OCI-LY1 (cell line): ENCODE measurements around the gene ZNF648.
"Not testable (repeated sequence)": the region's sequence is repeated elsewhere in the genome, so short reads cannot be mapped to it uniquely, and the experiment has no call there.

Source experiments
- H2AFZ ChIP-seq: fragments of 200-600 bp; sonication (generic), shearing (Covaris generic); 2 replicates; pipeline ENCODE4 v1.6.0; 2014; ENCODE audit warnings: antibody characterized with exemption, mild to moderate bottlenecking, low read length
- H3F3A ChIP-seq: fragments of 200-600 bp; sonication (generic), shearing (Covaris generic); 2 replicates; pipeline ENCODE4 v1.6.0; 2014; ENCODE audit warnings: mild to moderate bottlenecking, antibody characterized with exemption, low read length, moderate library complexity; ENCODE audit not compliant: insufficient read depth
- H3K27ac ChIP-seq: fragments of 200-600 bp; sonication (generic); 2 replicates; pipeline ENCODE4 v1.5.1; 2014; ENCODE audit warnings: low read length, mixed run types, mild to moderate bottlenecking, low read depth; ENCODE audit not compliant: poor library complexity, severe bottlenecking
- H3K27me3 ChIP-seq: fragments of 200-600 bp; sonication (generic); 2 replicates; pipeline ENCODE4 v1.6.0; 2014; ENCODE audit warnings: antibody characterized with exemption, mild to moderate bottlenecking, low read length, moderate library complexity; ENCODE audit not compliant: insufficient read depth
- H3K36me3 ChIP-seq: fragments of 200-600 bp; sonication (generic); 2 replicates; pipeline ENCODE4 v1.6.1; 2014; ENCODE audit warnings: mild to moderate bottlenecking, antibody characterized with exemption, low read length, moderate library complexity, mixed read lengths; ENCODE audit not compliant: insufficient read depth
- H3K4me1 ChIP-seq: fragments of 200-600 bp; sonication (generic); 2 replicates; pipeline ENCODE4 v1.5.1; 2014; ENCODE audit warnings: mild to moderate bottlenecking, low read length, moderate library complexity; ENCODE audit not compliant: insufficient read depth, severe bottlenecking
- H3K4me2 ChIP-seq: fragments of 200-600 bp; sonication (generic), shearing (Covaris generic); 2 replicates; pipeline ENCODE4 v1.6.1; 2014; ENCODE audit warnings: low read length
- H3K4me3 ChIP-seq: fragments of 200-600 bp; sonication (generic); 2 replicates; pipeline ENCODE4 v1.5.1; 2014; ENCODE audit warnings: low read length, low read depth, mild to moderate bottlenecking, mixed read lengths; ENCODE audit not compliant: poor library complexity, severe bottlenecking
- H3K79me2 ChIP-seq: fragments of 200-600 bp; shearing (Covaris generic); 2 replicates; pipeline ENCODE4 v1.6.1; 2016; ENCODE audit warnings: mixed run types, low read length, mixed read lengths; ENCODE audit not compliant: insufficient read depth
- H3K9ac ChIP-seq: fragments of 200-600 bp; sonication (generic), shearing (Covaris generic); 2 replicates; pipeline ENCODE4 v1.6.1; 2014; ENCODE audit warnings: mild to moderate bottlenecking, low read length, mixed read lengths
- H3K9me2 ChIP-seq: fragments of 200-600 bp; sonication (generic), shearing (Covaris generic); 2 replicates; pipeline ENCODE4 v1.6.1; 2014; ENCODE audit warnings: low read depth, mild to moderate bottlenecking, low read length, mixed read lengths
- H3K9me3 ChIP-seq: fragments of 200-600 bp; shearing (Covaris generic); 2 replicates; pipeline ENCODE4 v1.6.1; 2014; ENCODE audit warnings: low read length, mixed read lengths
- H4K20me1 ChIP-seq: fragments of 200-600 bp; sonication (generic), shearing (Covaris generic); 2 replicates; pipeline ENCODE4 v1.6.0; 2016; ENCODE audit warnings: mild to moderate bottlenecking, low read length; ENCODE audit not compliant: insufficient read depth
- EZH2 ChIP-seq: fragments of 200-600 bp; sonication (generic), shearing (Covaris generic); IDR thresholded peaks from 2 replicates; pipeline ENCODE4 v1.8.0; 2017; ENCODE audit warnings: borderline replicate concordance, mixed run types, mild to moderate bottlenecking, antibody characterized with exemption, low read length, moderate library complexity, mixed read lengths
- TF ChIP-seq, protein P1 (sequence below): fragments of 200-600 bp; sonication (generic), shearing (Covaris generic); IDR thresholded peaks from 2 replicates; pipeline ENCODE4 v1.5.1; 2017; ENCODE audit warnings: mild to moderate bottlenecking, antibody characterized with exemption, low read length, moderate library complexity, mixed read lengths

ZNF648 gene

DNA sequence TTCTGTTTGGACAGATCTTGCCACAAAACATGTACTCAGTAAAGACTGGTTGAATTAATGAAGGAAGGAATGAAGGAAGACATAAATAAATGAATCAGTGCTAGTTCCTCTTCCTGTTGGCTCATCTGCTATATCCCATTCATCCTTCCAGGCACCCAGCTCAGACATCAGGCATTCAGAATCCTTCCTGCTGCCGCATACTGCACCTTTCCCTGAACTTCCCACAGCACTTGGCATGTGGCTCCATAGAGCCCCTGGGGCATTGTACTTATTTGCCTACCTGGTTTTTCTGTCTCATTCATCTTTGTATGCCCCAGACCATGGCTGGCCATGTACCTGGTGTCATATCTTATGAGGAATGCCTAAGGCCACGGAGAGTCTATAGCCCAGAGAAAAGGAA, 34.4 kb upstream of the ZNF648 start:
- Histone ChIP-seq H3K9me2 (no peaks in the 10 kb centered on the region), H3K4me2 (no peak overlapping the region), H3K4me3 (no peak overlapping the region), H3K9ac (no peak overlapping the region), H3K27me3 (no peaks in the 10 kb centered on the region), H4K20me1 (no peaks in the 10 kb centered on the region), H3K36me3 (no peaks in the 10 kb centered on the region), H2AFZ (no peak overlapping the region), H3K79me2 (no peaks in the 10 kb centered on the region), H3K4me1 (no peaks in the 10 kb centered on the region), H3F3A (no peaks in the 10 kb centered on the region), H3K9me3 (no peaks in the 10 kb centered on the region), H3K27ac (no peak overlapping the region)
- no peak for TF ChIP-seq EZH2
- TF ChIP-seq, protein P1, sequence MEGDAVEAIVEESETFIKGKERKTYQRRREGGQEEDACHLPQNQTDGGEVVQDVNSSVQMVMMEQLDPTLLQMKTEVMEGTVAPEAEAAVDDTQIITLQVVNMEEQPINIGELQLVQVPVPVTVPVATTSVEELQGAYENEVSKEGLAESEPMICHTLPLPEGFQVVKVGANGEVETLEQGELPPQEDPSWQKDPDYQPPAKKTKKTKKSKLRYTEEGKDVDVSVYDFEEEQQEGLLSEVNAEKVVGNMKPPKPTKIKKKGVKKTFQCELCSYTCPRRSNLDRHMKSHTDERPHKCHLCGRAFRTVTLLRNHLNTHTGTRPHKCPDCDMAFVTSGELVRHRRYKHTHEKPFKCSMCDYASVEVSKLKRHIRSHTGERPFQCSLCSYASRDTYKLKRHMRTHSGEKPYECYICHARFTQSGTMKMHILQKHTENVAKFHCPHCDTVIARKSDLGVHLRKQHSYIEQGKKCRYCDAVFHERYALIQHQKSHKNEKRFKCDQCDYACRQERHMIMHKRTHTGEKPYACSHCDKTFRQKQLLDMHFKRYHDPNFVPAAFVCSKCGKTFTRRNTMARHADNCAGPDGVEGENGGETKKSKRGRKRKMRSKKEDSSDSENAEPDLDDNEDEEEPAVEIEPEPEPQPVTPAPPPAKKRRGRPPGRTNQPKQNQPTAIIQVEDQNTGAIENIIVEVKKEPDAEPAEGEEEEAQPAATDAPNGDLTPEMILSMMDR = no peak

DNA sequence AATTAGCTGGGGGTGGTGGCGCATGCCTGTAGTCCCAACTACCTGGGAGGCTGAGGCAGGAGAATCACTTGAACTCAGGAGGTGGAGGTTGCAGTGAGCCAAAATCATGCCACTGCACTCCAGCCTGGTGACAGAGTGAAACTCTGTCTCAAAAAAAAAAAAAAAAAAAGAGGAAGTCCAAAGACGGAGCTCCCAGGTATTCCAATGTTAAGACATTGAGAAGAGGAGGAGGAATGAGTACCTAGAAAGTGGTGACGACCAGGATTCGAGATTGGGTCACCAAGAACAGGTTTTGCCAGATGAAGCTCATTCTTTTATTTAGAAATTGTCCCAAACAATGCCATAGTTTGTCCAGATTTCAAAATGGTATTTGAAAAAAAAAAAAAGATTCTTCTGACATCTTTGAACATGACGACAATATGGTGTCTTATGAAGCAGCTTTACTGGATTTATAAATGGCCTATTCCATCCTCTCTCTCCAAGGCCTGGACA, 33.0 kb upstream of the ZNF648 start:
- H3K4me3 ChIP-seq, H3K4me1 ChIP-seq, H3F3A ChIP-seq, H4K20me1 ChIP-seq, H3K27ac ChIP-seq, H3K36me3 ChIP-seq, H3K4me2 ChIP-seq, H3K27me3 ChIP-seq, H3K9ac ChIP-seq, H3K9me2 ChIP-seq, H3K79me2 ChIP-seq, H3K9me3 ChIP-seq, H2AFZ ChIP-seq: not testable (repeated sequence)

DNA sequence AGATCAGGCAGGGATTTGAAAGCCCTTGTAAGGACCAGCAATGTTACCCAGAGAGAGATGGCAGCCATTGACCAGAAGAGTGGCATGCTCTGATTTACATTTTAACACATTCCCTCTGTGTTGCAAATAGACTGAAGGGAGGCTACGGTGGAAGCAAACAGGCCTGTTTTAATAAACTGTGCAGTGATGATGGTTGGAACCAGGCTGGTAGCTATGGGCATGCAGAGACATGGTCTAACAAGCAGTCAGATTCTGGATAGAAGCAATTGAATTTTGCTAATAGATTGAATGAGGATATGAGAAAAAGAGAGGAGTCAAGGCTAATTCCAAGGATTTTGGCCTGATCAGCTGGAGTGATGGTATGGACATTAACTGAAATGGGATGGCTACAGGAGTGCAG, 32.3 kb upstream of the ZNF648 start:
- Histone ChIP-seq H3K27me3 (no peaks in the 10 kb centered on the region), H3K9me3 (no peaks in the 10 kb centered on the region), H2AFZ (no peak overlapping the region), H3K9ac (no peak overlapping the region), H3K9me2 (no peaks in the 10 kb centered on the region), H3K4me1 (no peaks in the 10 kb centered on the region), H3F3A (no peaks in the 10 kb centered on the region), H4K20me1 (no peaks in the 10 kb centered on the region), H3K4me2 (no peak overlapping the region), H3K79me2 (no peaks in the 10 kb centered on the region), H3K36me3 (no peaks in the 10 kb centered on the region), H3K4me3 (no peak overlapping the region), H3K27ac (no peak overlapping the region)
- TF ChIP-seq, protein P1 = no peak
- TF ChIP-seq EZH2 = no peak

DNA sequence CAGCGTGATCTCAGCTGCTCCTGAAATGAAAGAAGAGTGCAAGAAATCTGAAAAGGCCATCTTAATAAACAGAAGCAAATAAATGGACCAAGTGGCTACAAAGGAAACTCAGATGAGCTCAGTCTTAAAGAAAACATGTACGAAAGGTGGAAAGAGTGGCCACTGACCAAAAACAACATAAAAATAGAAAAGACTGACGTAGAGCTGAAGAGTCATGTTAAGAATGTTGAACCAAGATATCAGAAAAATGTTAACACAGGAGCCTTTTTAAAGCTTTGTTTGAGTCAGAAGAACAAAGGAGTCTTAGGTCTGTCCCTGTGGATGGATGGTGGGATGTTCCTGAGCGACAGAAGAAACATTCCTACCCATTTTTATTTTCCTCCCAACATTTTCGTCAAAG, 30.8 kb upstream of the ZNF648 start:
- H3K27ac ChIP-seq = no peak overlapping the region
- H3F3A ChIP-seq = no peaks in the 10 kb centered on the region
- no peaks in the 10 kb centered on the region for H3K27me3 ChIP-seq
- no peaks in the 10 kb centered on the region for H4K20me1 ChIP-seq
- H3K4me3 ChIP-seq = no peak overlapping the region
- no peaks in the 10 kb centered on the region for H3K4me1 ChIP-seq
- TF ChIP-seq, protein P1 = no peak
- TF ChIP-seq EZH2 = no peak
- no peaks in the 10 kb centered on the region for H3K9me3 ChIP-seq
- no peak overlapping the region for H3K4me2 ChIP-seq
- H3K36me3 ChIP-seq = no peaks in the 10 kb centered on the region
- no peak overlapping the region for H2AFZ ChIP-seq
- H3K9ac ChIP-seq = no peak overlapping the region
- no peaks in the 10 kb centered on the region for H3K9me2 ChIP-seq
- no peaks in the 10 kb centered on the region for H3K79me2 ChIP-seq
